OCI-LY3 (cell line): Measurements from ENCODE around the gene B4GALT3.

Source experiments
- H2AFZ ChIP-seq: fragments of 200-600, 300-600 bp; shearing (Covaris generic); 2 replicates; pipeline ENCODE4 v1.6.0; 2014; ENCODE audit warnings: antibody characterized with exemption, low read depth, low read length
- H3K27ac ChIP-seq: fragments of 200-600, 300-600 bp; sonication (generic); 2 replicates; pipeline ENCODE4 v1.5.1; 2014; ENCODE audit warnings: mild to moderate bottlenecking, low read length, moderate library complexity, mixed read lengths
- H3K27me3 ChIP-seq: fragments of 200-600, 300-600 bp; sonication (generic); 2 replicates; pipeline ENCODE4 v1.6.1; 2014; ENCODE audit warnings: low read depth, low read length, mixed read lengths
- H3K36me3 ChIP-seq: fragments of 200-600, 300-600 bp; sonication (generic); replicated peaks from 2 replicates; pipeline ENCODE3; 2014; ENCODE audit warnings: low read depth, low read length, mixed read lengths
- H3K4me1 ChIP-seq: fragments of 300-600, 200-600 bp; sonication (generic); 2 replicates; pipeline ENCODE4 v1.6.1; 2014; ENCODE audit warnings: low read length, mixed read lengths
- H3K4me2 ChIP-seq: fragments of 200-600, 300-600 bp; sonication (generic); 2 replicates; pipeline ENCODE4 v1.6.1; 2014; ENCODE audit warnings: low read length, mixed read lengths
- H3K4me3 ChIP-seq: fragments of 300-600, 200-600 bp; sonication (generic); 2 replicates; pipeline ENCODE4 v1.5.1; 2014; ENCODE audit warnings: antibody characterized with exemption, mild to moderate bottlenecking, low read length, moderate library complexity
- H3K79me2 ChIP-seq: fragments of 300-600, 200-600 bp; shearing (Covaris generic); 2 replicates; pipeline ENCODE4 v1.6.1; 2014; ENCODE audit warnings: mild to moderate bottlenecking, low read length, mixed read lengths
- H3K9ac ChIP-seq: fragments of 300-600, 200-600 bp; shearing (Covaris generic); 2 replicates; pipeline ENCODE4 v1.6.0; 2014; ENCODE audit warnings: mild to moderate bottlenecking, low read length, moderate library complexity
- H3K9me3 ChIP-seq: fragments of 200-600, 300-600 bp; shearing (Covaris generic); 2 replicates; pipeline ENCODE4 v1.6.1; 2014; ENCODE audit warnings: low read length, mixed read lengths; ENCODE audit not compliant: insufficient read depth
- H4K20me1 ChIP-seq: fragments of 200-600, 300-600 bp; sonication (generic); 2 replicates; pipeline ENCODE4 v1.6.1; 2016; ENCODE audit warnings: low read length, mixed read lengths; ENCODE audit not compliant: insufficient read depth
- EZH2phosphoT487 ChIP-seq: fragments of 200-600 bp; shearing (Covaris generic); IDR thresholded peaks from 2 replicates; pipeline ENCODE4 v1.6.1; 2018; ENCODE audit warnings: antibody characterized with exemption, mixed run types, low read depth
- TF ChIP-seq, protein P1 (sequence below): fragments of 200-600, 300-600 bp; sonication (generic); IDR thresholded peaks from 2 replicates; pipeline ENCODE4 v1.5.1; 2014; ENCODE audit warnings: antibody characterized with exemption, low read length, low read depth

Gene B4GALT3

DNA sequence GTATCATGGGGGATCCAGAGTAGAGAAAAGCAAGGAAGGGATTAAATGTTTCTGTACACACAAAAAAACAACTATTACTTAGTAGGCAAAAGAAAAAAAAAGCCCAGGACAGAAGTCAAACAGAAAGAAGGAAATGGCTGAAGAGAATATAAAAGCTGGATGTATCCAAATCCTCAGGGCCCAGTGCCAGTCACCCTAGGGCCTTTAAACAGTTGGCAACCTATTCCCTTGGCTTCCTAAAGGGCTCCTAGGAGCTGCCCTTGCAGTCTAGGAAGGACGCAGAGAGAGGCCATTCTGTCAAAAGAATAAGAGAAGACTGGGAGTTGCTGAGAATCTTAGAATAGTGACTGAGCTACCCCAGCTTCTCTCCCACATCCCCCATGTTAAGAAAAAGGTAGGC, 5.0 kb downstream of the B4GALT3 start:
- H4K20me1 ChIP-seq = no peaks in the 10 kb centered on the region
- H3K27ac ChIP-seq = no peak overlapping the region
- peaks cover 55% of the 10 kb centered on the region for H3K36me3 ChIP-seq
- H3K4me3 ChIP-seq = no peak overlapping the region
- no peaks in the 10 kb centered on the region for H3K27me3 ChIP-seq
- H3K9ac ChIP-seq = no peak overlapping the region
- no peaks in the 10 kb centered on the region for H3K9me3 ChIP-seq
- H3K4me1 ChIP-seq = peaks cover 13% of the 10 kb centered on the region
- no peak overlapping the region for H3K4me2 ChIP-seq
- TF ChIP-seq EZH2phosphoT487 = no peak
- TF ChIP-seq, protein P1, sequence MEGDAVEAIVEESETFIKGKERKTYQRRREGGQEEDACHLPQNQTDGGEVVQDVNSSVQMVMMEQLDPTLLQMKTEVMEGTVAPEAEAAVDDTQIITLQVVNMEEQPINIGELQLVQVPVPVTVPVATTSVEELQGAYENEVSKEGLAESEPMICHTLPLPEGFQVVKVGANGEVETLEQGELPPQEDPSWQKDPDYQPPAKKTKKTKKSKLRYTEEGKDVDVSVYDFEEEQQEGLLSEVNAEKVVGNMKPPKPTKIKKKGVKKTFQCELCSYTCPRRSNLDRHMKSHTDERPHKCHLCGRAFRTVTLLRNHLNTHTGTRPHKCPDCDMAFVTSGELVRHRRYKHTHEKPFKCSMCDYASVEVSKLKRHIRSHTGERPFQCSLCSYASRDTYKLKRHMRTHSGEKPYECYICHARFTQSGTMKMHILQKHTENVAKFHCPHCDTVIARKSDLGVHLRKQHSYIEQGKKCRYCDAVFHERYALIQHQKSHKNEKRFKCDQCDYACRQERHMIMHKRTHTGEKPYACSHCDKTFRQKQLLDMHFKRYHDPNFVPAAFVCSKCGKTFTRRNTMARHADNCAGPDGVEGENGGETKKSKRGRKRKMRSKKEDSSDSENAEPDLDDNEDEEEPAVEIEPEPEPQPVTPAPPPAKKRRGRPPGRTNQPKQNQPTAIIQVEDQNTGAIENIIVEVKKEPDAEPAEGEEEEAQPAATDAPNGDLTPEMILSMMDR = no peak
- H3K79me2 ChIP-seq = peaks cover 15% of the 10 kb centered on the region
- H2AFZ ChIP-seq = no peak overlapping the region

DNA sequence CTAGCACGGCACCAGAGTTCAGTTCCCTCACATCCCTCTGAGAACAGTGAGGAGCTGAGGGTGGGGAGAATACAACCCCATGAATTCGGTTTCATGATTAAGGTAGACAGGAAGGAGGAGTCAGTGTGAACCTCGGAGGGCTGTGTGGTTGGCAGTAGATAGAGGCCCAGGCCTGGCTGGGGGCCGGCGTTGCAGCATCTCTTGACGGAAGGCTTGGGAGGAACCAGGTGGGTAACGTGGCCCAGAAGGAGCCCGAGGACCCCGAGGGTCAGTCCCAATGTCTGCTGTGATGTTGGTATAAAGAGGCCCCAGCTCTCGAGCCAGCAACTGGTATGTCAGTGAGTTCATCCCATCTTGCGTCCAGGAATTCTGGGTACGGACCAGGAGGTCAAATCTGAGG, 5.6 kb downstream of the B4GALT3 start:
- H3K9ac ChIP-seq = no peak overlapping the region
- H3K36me3 ChIP-seq = peaks cover 55% of the 10 kb centered on the region
- peaks cover 18% of the 10 kb centered on the region for H3K4me1 ChIP-seq
- H4K20me1 ChIP-seq = no peaks in the 10 kb centered on the region
- TF ChIP-seq EZH2phosphoT487 = no peak
- TF ChIP-seq, protein P1 = no peak
- no peaks in the 10 kb centered on the region for H3K9me3 ChIP-seq
- H3K79me2 ChIP-seq = peaks cover 9% of the 10 kb centered on the region
- no peaks in the 10 kb centered on the region for H3K27me3 ChIP-seq
- no peak overlapping the region for H3K4me2 ChIP-seq
- H3K27ac ChIP-seq = no peak overlapping the region
- H2AFZ ChIP-seq = no peak overlapping the region
- H3K4me3 ChIP-seq = no peak overlapping the region

DNA sequence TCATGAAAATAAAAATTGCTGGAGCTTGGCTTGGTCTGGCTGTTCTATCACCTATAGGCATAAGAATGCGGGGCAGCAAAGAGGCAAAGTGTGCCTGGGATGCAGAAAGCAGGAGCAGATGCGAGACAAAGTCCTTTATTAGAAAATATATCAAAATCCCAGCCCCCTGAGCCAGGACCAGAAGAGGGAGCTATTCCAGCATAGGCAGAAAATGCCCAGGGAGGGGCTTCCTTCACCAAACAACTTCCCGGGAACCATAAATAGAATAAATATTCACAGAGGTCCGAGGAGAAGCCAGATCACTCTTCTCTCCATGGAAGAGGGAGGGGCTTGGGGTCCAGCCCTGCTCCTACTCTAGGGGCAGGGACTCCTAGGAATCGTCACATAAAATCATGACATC, 6.1 kb downstream of the B4GALT3 start:
- Histone ChIP-seq H3K36me3 (peaks cover 55% of the 10 kb centered on the region), H3K9ac (no peak overlapping the region), H3K9me3 (no peaks in the 10 kb centered on the region)

DNA sequence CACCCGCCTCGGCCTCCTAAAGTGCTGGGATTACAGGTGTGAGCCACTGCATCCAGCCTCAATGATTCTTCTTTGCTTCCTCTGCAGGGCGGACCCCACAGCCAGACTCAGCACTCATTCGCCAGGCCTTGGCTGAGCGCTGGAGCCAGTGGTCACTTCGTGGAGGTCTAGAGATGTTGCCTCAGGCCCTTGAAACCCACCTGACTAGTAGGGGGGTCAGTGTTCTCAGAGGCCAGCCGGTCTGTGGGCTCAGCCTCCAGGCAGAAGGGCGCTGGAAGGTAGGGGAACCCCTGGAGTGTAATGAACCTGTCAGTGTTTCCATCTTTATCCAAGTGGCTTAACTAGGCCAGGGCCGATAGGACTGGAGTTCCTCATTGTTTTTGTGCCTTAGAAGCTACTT, 8.4 kb downstream of the B4GALT3 start:
- Histone ChIP-seq H3K36me3 (peaks cover 50% of the 10 kb centered on the region), H3K27me3 (no peaks in the 10 kb centered on the region), H3K4me3 (no peak overlapping the region), H3K4me2 (no peak overlapping the region), H3K79me2 (no peaks in the 10 kb centered on the region), H2AFZ (no peak overlapping the region), H4K20me1 (no peaks in the 10 kb centered on the region), H3K4me1 (peaks cover 15% of the 10 kb centered on the region), H3K9ac (no peak overlapping the region), H3K27ac (no peak overlapping the region), H3K9me3 (no peaks in the 10 kb centered on the region)
- TF ChIP-seq EZH2phosphoT487 = no peak
- TF ChIP-seq, protein P1 = no peak

More for the DNA sequence above, 6.1 kb downstream of the B4GALT3 start:
- Histone ChIP-seq H3K27ac (no peak overlapping the region), H3K4me1 (peaks cover 13% of the 10 kb centered on the region), H3K4me2 (no peak overlapping the region), H3K79me2 (peaks cover 4% of the 10 kb centered on the region), H3K27me3 (no peaks in the 10 kb centered on the region), H3K4me3 (no peak overlapping the region), H2AFZ (no peak overlapping the region), H4K20me1 (no peaks in the 10 kb centered on the region)
- TF ChIP-seq, protein P1 = peak; percentile 28
- TF ChIP-seq EZH2phosphoT487 = no peak
